Occipital lobe (tissue), 2 donors: ENCODE data around the gene NPC2. TPM values are rescaled to one million over a fixed set of nuclear protein-coding genes. Genes with fewer than 3 reads are reported as not detected.

Source experiments
- DNase-seq: peaks from one replicate; lab custom pipeline; 2025; lab: John Stamatoyannopoulos, UW
- total RNA-seq: library from RNA; depleted of rRNA; stranded (reverse); fragments of >200 nt; gene quantifications from one replicate; pipeline ENCODE4 v1.2.3, GENCODE V29; 2014

The NPC2 gene
- total RNA-seq, 1 donor from 2014 or later: 28.1 TPM

GRCh38 chr14:74519316-74520074, 26.4 kb upstream of the NPC2 start:
- no peak for DNase-seq

GRCh38 chr14:74518221-74518620, 25.1 kb upstream of the NPC2 start:
- no peak for DNase-seq

DNA sequence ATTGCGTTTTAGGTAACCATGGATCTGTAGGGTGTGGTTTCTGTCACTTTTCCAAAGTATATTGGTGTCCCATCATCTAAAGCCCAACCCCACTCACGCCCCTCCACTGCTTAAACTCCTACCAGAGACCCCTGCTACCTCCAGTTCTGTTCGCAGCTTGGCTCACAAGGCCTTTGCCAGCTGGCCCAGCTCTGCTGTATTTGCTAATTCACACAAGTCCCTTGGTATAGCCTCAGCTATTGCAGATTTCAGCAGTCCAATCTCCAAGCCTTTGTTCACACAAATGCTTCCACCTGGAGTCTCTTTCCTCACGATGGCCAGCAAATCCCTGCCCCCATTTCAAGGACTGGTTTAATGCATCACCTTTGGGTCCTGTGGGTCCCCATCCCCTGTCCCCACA, 24.6 kb upstream of the NPC2 start:
- DNase-seq: no peak

DNA sequence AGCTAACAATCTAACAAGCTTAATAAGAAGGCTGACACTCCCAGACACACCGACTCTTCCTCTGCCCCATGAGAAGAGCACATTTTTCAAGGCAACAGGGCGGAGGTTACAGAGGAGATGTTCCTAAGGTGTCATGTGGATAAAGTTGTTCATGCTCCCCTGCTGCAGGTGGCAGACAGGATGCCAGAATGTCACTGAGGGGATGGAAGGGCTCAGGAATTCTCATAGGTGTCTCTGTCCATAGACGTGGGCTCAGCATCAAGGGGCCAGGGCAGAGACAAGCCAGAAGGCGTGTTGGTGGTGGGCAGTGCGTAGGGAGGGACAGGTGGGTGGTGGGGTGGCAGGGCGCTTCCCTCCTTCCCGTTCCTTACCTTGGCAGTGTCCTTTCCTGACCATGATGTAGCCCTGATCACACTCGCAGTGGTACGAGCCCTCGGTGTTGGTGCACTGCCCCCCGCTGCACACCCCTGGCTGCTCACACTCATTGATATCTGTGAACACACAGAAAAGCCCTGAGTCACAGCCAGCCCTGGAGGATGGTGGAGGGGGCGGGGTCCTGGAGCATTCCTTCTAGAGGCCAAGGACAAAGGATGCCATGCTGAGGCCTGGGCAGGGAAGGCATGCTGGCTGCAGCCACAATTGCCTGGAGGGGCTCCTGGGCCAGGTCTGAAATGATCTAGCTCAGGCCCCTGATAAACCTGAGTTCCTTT, 23.5 kb upstream of the NPC2 start:
- DNase-seq: no peak

DNA sequence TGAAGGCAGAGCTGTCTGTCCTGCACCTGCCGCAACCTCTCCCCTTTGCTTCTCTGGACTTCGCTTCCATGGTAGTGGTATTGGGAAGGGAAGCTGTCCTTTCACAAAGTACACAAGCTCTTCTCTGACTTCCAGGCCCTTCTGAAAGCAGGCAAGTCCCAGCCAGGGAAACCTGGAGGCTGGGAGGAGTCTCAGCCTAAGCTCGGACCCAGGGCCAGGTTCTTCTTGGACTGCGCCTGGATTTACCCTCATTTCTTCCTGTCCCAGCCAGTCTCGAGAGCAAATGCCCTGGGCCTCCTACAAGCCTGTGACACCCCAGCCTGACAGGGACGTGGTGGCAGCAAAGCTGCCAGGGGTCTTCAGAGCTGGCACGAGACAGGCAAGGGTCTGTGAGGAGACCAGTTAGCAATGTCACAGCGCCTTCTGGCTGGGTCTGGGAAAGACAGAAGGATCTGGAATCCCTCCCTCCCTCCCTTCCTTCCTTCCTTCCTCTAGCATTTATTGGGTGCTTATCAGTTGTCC, 22.8 kb upstream of the NPC2 start:
- no peak for DNase-seq

- DNase-seq: no peak
Measured at GRCh38 chr14:74514471-74514941, 21.4 kb upstream of the NPC2 start.

DNA sequence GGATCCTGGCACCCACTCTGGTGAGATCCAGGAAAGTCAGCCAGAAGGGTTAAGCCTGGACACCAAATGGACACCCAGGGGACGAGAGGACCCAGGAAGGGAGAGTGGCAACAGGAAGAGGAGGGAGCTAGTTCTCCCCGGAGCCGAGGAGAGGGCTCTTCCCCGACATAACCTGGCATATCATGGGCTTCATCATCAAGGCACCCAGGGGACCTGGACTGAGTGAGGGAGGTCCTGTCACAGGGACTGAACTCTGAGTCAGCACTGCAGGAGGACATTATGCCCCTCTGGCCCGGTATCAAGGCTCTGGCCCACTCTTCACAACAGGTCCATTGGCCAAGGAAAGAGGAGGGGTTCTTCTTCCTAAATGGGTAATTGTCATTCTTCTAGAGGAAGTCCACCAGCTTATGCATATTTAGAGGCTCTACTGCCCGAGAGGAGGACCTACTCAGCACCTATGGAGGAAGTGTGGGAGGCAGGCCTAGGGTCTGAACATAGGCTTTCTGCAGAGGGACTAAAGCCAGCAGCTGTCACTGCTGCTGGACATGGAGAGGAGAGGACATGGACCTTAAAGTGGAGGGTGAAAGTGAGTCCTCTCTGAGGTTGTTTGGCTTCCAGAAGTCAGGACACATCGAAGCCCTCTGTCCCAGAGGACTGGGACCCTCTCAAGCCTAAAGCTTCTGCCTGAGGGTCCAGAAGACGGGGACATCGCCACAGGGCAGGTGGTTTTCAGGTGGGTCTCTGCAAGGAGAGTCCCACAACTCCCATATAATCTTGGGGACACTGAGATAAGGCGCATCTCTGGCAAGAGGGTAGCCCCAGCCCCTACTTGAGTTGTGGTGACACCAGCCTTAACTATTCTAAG, 19.1 kb upstream of the NPC2 start:
- DNase-seq: no peak

DNA sequence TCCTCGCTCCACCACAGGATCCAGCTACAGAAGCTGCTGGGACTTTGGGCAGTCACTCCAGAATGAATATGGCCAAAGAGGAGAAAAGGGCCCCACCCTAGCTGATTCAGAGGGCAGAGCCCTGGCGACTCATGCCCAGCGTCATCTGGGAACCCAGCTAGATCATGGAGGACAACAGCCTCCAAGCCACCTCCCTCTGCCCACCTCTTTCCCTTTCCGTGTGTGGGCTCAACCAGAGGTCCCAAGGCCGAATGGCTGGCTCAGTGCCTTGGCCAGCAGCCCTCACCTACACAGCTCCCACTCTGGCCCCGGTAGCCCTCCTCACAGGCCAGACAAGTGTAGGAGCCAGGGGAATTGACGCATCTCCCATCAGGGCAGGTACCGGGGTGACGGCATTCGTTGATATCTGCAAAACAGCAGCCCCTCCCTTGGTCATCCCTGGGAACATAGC, 17.9 kb upstream of the NPC2 start:
- DNase-seq: no peak

DNA sequence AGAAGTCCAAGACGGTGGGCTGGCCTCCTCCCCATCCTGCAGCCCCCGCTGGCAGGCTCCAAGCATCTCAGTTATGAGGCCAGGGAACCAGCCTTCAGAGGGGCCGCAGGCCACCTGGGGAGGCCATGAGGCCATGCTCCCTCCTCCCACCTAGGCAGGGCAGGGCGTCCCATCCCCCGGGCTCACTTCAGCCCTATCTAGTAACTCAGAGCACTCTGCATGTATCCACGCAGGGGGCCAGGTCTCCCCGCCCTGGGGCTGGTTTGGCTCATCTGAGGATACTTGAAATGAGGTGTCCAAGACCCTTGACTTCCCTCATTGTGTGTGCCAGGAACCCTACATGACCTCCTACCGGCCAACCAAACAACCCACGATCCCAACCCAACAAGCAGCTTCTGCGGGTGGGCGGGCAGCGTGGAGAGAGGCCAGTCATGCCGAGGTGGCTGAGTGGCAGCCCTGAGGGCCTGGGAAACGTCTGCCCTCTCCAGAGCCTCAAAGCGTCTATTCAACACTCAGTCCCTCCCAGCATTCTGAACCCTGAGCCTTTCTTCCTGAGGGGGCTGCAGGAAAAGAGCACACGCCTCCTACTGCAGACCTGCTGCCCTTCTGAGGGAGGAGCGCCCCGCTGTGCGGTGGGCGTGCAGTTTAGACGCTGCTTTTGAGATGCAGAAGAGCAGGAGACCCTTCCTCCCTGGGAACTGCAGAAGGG, 17.3 kb upstream of the NPC2 start:
- no peak for DNase-seq

- DNase-seq: no peak
Measured at GRCh38 chr14:74509587-74510222, 16.6 kb upstream of the NPC2 start.

DNA sequence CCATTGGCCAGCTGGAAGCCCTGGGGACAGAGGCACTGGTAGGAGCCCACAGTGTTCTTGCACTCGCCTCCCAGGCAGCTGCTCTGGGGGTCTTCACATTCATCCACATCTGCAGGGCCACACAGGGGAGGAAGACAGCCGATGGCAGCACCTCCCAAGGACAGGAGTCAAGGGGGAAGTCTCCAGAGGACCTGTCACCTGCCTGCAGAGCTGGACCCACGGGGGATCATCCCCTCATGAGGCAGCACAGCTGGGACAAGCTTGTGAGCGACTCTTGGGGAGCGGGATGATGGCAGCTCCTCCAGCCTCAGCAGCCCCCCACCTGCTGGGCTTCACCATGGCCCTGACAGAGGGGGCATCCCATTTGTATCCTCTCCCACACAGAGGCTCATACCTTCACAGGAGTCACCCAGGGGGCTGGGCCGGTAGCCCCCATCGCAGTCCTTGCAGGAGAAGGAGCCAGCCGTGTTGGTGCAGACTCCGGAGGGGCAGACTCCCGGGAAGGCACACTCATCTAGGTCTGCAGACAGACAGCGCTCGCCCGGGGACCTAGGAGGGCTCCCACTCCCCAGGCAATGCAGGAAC, 15.8 kb upstream of the NPC2 start:
- DNase-seq: no peak

- no peak for DNase-seq
Measured at GRCh38 chr14:74508292-74508731, 15.2 kb upstream of the NPC2 start.

DNA sequence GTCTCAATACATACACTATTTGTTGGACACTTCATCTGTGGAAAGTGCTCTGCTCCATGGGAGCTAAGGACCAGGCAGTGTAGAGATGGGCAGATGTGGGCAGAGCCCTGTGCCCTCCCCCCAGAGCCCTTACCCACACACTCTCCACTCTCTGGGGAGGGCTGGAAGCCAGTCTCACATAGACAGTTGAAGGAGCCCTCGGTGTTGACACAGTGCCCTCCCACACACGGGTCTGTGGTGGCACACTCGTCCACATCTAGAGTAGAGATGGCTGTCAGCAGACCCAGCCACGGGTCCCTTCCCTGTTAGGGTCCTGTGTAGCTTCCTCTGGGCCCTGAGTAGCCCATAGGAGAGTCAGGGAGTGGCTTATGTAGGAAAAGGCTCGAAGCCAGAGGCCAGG, 14.7 kb upstream of the NPC2 start:
- DNase-seq: no peak

DNA sequence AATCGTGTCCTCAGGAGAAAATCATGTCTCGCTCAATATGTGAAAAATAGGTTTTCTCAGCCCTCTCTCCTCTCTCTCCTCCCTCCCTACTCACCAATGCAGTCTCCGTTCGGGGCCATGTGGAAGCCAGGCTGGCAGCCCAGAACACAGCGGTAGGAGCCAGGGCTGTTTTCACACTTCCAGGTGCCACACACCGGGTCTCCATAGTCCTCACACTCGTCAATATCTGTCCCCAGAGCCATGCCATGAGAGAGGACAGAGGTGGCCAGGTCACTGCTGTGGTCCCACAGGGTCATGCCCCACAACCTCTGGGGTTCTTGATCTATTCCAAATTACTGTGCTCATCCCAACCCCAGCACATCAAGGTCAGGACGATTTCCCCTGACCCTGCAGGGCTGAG, 14.0 kb upstream of the NPC2 start:
- no peak for DNase-seq

- no peak for DNase-seq
Measured at GRCh38 chr14:74506411-74506851, 13.3 kb upstream of the NPC2 start.

GRCh38 chr14:74505831-74506230, 12.7 kb upstream of the NPC2 start:
- DNase-seq: no peak

DNA sequence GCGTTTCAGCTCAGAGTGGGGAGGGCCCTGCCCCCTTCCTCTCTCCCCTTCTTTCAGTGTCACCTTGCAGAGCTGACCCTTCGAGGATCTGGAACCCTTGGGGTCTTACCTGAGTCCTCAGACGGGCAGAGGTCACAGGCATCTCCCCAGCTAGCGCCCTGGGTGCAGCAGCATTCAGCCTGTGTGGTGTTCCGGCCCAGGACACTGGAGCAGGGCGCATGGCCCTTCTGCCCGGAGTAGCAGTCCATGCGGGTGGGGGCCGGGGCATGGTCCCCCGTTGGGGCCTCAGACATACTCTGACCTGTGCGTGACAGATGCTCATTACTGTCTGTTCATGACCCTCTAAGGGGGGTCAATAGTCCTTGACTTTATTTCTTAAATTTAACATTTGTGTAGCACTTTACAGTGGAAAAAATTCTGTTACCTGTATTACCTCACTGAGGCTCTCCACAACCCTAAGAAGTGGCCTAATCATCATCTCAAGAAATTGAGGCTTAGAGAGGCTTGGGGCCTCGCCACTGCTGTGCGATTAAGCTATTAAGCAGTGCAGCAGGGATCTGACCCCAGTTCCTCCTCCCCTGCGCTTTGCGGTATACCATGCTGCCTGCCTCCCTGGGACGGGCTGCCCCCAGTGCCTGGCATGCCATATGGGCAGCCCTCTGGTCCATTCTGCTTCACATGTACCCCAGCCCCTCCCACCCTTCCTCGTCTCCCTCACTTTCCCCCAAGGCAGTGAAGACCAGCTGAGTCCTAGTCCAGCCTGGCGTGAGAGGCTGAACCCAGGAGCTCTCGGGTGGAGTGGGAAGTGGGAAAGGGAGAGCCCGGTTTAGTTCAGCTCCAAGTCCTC, 12.0 kb upstream of the NPC2 start:
- DNase-seq: no peak

DNA sequence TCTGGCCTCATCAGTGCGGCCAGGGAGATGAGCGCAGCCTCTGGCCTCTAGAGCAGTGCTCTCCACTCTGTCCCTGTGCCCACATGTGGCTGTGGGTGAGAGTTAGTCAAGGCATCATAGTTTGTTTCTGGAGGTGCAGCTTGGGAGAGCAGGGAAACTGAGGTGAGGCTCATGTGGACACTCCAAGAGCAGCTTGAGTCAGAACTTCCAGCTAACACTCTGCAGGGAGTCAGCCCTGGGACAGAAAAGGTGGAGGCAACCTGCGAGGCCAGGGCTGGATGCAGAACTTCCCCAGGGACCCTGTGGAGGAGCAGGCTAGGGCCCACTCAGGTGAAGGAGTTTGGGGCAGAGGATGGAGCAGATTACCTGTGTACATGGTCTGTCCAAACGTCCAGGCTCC, 11.3 kb upstream of the NPC2 start:
- DNase-seq: no peak

DNA sequence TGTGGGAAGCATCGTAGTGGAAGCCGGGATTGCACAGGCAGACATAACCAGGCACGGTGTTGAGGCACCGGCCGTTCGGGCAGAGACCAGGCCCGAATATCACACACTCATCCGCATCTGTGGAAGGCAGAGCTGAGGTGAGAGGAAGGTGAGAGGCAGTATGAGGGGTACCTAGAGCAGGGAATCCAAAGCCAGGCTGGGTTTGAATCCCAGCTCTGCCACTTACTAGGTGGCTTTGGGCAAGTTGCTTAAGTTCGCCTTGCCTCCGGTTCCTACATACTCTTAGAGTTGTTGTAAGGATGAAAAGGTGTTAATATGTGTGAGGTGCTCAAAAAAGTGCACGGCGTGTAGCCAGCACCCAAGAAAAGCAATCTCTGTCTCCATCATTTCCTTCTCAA, 10.8 kb upstream of the NPC2 start:
- DNase-seq: no peak
